GM23338 (cell line): ENCODE measurements around the gene AFM. TPM values are rescaled to one million over a fixed set of nuclear protein-coding genes. Genes with fewer than 3 reads are reported as not detected.

ENCODE experiments used
- ATAC-seq: fragments of 200-7000 bp; cut with Tn5 transposase; 3 replicates; pipeline ENCODE4 v1.9.1; 2020
- DNase-seq: peaks from one replicate; pipeline ENCODE4 v3.0.0-alpha.2; 2015; ENCODE audit warnings: low spot score
- H2AFZ ChIP-seq: fragments of 200-600 bp; sonication (generic); 2 replicates; pipeline ENCODE4 v1.8.0; 2016; ENCODE audit warnings: antibody characterized with exemption, mild to moderate bottlenecking, moderate library complexity
- H3F3A ChIP-seq: fragments of 200-600 bp; sonication (generic); replicated peaks from 2 replicates; pipeline ENCODE4 v1.8.0; 2017; ENCODE audit warnings: antibody characterized with exemption, mixed run types, low read depth
- H3K27ac ChIP-seq: fragments of 200-600 bp; sonication (generic); 2 replicates; pipeline ENCODE4 v1.6.1; 2016; ENCODE audit warnings: low read depth
- H3K27me3 ChIP-seq: fragments of 200-600 bp; sonication (generic); 2 replicates; pipeline ENCODE4 v1.8.0; 2016; ENCODE audit warnings: mild to moderate bottlenecking, mixed run types, moderate library complexity; ENCODE audit not compliant: insufficient read depth
- H3K36me3 ChIP-seq: fragments of 200-600 bp; sonication (generic); 2 replicates; pipeline ENCODE4 v1.8.0; 2016; ENCODE audit warnings: mild to moderate bottlenecking; ENCODE audit not compliant: insufficient read depth
- H3K4me1 ChIP-seq: fragments of 200-600 bp; sonication (generic); 2 replicates; pipeline ENCODE4 v1.8.0; 2016; ENCODE audit warnings: mild to moderate bottlenecking, moderate library complexity; ENCODE audit not compliant: insufficient read depth
- H3K4me2 ChIP-seq: fragments of 200-600 bp; sonication (generic); 2 replicates; pipeline ENCODE4 v1.7.1; 2017; ENCODE audit warnings: mixed run types
- H3K4me3 ChIP-seq: fragments of 200-600 bp; sonication (generic); 2 replicates; pipeline ENCODE4 v1.6.1; 2016; ENCODE audit warnings: mixed run types
- H3K79me2 ChIP-seq: fragments of 200-600 bp; sonication (generic); replicated peaks from 2 replicates; pipeline ENCODE4 v1.8.0; 2017; ENCODE audit warnings: mild to moderate bottlenecking; ENCODE audit not compliant: insufficient read depth
- H3K9me2 ChIP-seq: fragments of 200-600 bp; sonication (generic); 2 replicates; pipeline ENCODE4 v1.8.0; 2017; ENCODE audit not compliant: insufficient read depth
- H4K20me1 ChIP-seq: fragments of 200-600 bp; sonication (generic); replicated peaks from 2 replicates; pipeline ENCODE4 v1.8.0; 2017; ENCODE audit warnings: mild to moderate bottlenecking; ENCODE audit not compliant: insufficient read depth
- H3K27ac Mint-ChIP-seq: 2 replicates; pipeline ENCODE4 v1.8.0; 2020; ENCODE audit warnings: inconsistent platforms, mild to moderate bottlenecking, moderate library complexity, mixed read lengths
- H3K27me3 Mint-ChIP-seq: 3 replicates; pipeline ENCODE4 v1.8.0; 2022; ENCODE audit warnings: low read depth, mild to moderate bottlenecking, moderate library complexity, mixed read lengths, inconsistent platforms; ENCODE audit not compliant: insufficient read depth, poor library complexity
- H3K36me3 Mint-ChIP-seq: 3 replicates; pipeline ENCODE4 v1.8.0; 2021; ENCODE audit warnings: low read depth, mild to moderate bottlenecking, inconsistent platforms, moderate library complexity, mixed read lengths
- H3K4me1 Mint-ChIP-seq: 3 replicates; pipeline ENCODE4 v1.8.0; 2020; ENCODE audit warnings: mild to moderate bottlenecking, inconsistent platforms, mixed read lengths
- H3K4me3 Mint-ChIP-seq: 3 replicates; pipeline ENCODE4 v1.8.0; 2021; ENCODE audit warnings: moderate library complexity, mild to moderate bottlenecking, inconsistent platforms, mixed read lengths
- H3K9me3 Mint-ChIP-seq: 3 replicates; pipeline ENCODE4 v1.8.0; 2020; ENCODE audit warnings: moderate library complexity, mild to moderate bottlenecking, inconsistent platforms, mixed read lengths
- CREB1 ChIP-seq: fragments of 250-450 bp; sonication (Bioruptor Pico); IDR thresholded peaks from 2 replicates; pipeline ENCODE4 v1.5.0; 2020; ENCODE audit warnings: low read depth, mild to moderate bottlenecking, moderate library complexity
- CTCF ChIP-seq, 2 experiments: fragments of 200-600 bp in 1 of 2; sonication (generic) in 1 of 2; conservative IDR thresholded peaks; 2 replicates each; pipeline versions ENCODE4 v1.5.1 to v1.6.1; 2016 to 2017; ENCODE audit warnings: antibody characterized with exemption in 2 of 2, low read depth in 2 of 2, mild to moderate bottlenecking in 2 of 2, moderate library complexity in 1 of 2
- EZH2 ChIP-seq: fragments of 200-600 bp; sonication (generic); IDR thresholded peaks from one replicate; pipeline ENCODE4 v1.8.0; 2017; ENCODE audit warnings: antibody characterized with exemption, mild to moderate bottlenecking, low read depth; ENCODE audit not compliant: unreplicated experiment
- EZH2phosphoT487 ChIP-seq: fragments of 200-600 bp; sonication (generic); IDR thresholded peaks from one replicate; pipeline ENCODE4 v1.8.1; 2018; ENCODE audit warnings: antibody characterized with exemption; ENCODE audit not compliant: unreplicated experiment
- JUNB ChIP-seq: IDR thresholded peaks from one replicate; pipeline ENCODE4 v1.6.1; 2016; ENCODE audit warnings: antibody characterized with exemption; ENCODE audit not compliant: unreplicated experiment
- POLR2AphosphoS5 ChIP-seq: IDR thresholded peaks from 2 replicates; pipeline ENCODE4 v1.6.1; 2016; ENCODE audit warnings: antibody characterized with exemption, low read depth
- REST ChIP-seq: IDR thresholded peaks from one replicate; pipeline ENCODE4 v1.6.1; 2018; ENCODE audit warnings: antibody characterized with exemption; ENCODE audit not compliant: unreplicated experiment
- STAT1 ChIP-seq: IDR thresholded peaks from one replicate; pipeline ENCODE4 v1.6.1; 2016; ENCODE audit warnings: antibody characterized with exemption; ENCODE audit not compliant: unreplicated experiment
- ZNF331 ChIP-seq: fragments of 250-450 bp; sonication (Bioruptor Pico); IDR thresholded peaks from 2 replicates; pipeline ENCODE4 v1.5.0; 2020; ENCODE audit warnings: low read depth, mild to moderate bottlenecking, moderate library complexity
- ZNF462 ChIP-seq: fragments of 250-450 bp; sonication (Bioruptor Pico); IDR thresholded peaks from 2 replicates; pipeline ENCODE4 v1.5.0; 2020; ENCODE audit warnings: mild to moderate bottlenecking, moderate library complexity
- polyA plus RNA-seq: library from polyadenylated mRNA; unstranded; fragments of >200 nt; fragmentation: Nextera tagmentation; extraction: Ambion mirVana; gene quantifications from 2 replicates; pipeline ENCODE4 v1.2.1, GENCODE V29; 2016
- total RNA-seq: library from RNA; depleted of rRNA; stranded (reverse); fragments of >200 nt; shearing (Covaris generic); gene quantifications from 2 replicates; pipeline ENCODE4 v1.2.3, GENCODE V29; 2014

AFM gene
- total and polyA plus RNA-seq, 2 experiments from 2014 or later: not detected

- H3K4me3 Mint-ChIP-seq: no peak overlapping the region
- Histone ChIP-seq H3K79me2 (no peaks in the 10 kb centered on the region), H3F3A (no peaks in the 10 kb centered on the region), H3K27ac (no peak overlapping the region), H3K27me3 (no peaks in the 10 kb centered on the region), H3K4me2 (no peak overlapping the region), H2AFZ (no peak overlapping the region), H3K4me1 (no peaks in the 10 kb centered on the region), H3K9me2 (no peaks in the 10 kb centered on the region), H4K20me1 (no peaks in the 10 kb centered on the region), H3K4me3 (no peak overlapping the region), H3K36me3 (no peaks in the 10 kb centered on the region)
- DNase-seq (no peak), ATAC-seq (no peak)
- no peaks in the 10 kb centered on the region for H3K36me3 Mint-ChIP-seq
- H3K9me3 Mint-ChIP-seq: no peaks in the 10 kb centered on the region
- no peaks in the 10 kb centered on the region for H3K27me3 Mint-ChIP-seq
- TF ChIP-seq REST (no peak), EZH2 (no peak), EZH2phosphoT487 (no peak), ZNF462 (CRISPR knock-in tag) (no peak), STAT1 (no peak), CTCF (conservative IDR thresholded peaks at IDR 0.05; ENCODE audit: low read depth in 2 of 2) (no peak), CREB1 (no peak), JUNB (no peak), ZNF331 (CRISPR knock-in tag) (no peak), POLR2AphosphoS5 (no peak)
- H3K4me1 Mint-ChIP-seq: no peaks in the 10 kb centered on the region; the same call in 2 of the 3 replicates
- H3K27ac Mint-ChIP-seq: no peak overlapping the region
Measured at GRCh38 chr4:73505567-73505966, 24.0 kb downstream of the AFM start.
